NCI-H1105 treated with DMSO at 0.1 percent for 48 hours (cell line): Measurements from ENCODE around the gene PCDHB14.
A peak's percentile ranks its signal among the peaks of the same experiment; 100 is the strongest.
"Not testable (repeated sequence)": the region's sequence is repeated elsewhere in the genome, so short reads cannot be mapped to it uniquely, and the experiment has no call there.

Experiments used
- DNase-seq: peaks from one replicate; lab custom pipeline; 2025; lab: John Stamatoyannopoulos, UW

The PCDHB14 gene

GRCh38 chr5:141223112-141223783, at the start of gene PCDHB14:
Gene PCDHB14 (plus strand): TSS chr5:141223343. CDS start chr5:141223506, 163 bp downstream.
- peak; percentile 58 for DNase-seq

- DNase-seq: not testable (repeated sequence)
These were observed 48.6 kb upstream of the PCDHB14 start for GRCh38 chr5:141174291-141175104.

- DNase-seq: no peak
These were observed 47.2 kb upstream of the PCDHB14 start for GRCh38 chr5:141175933-141176332.

GRCh38 chr5:141177577-141178191, 45.5 kb upstream of the PCDHB14 start, which contains the start of gene PCDHB8:
Gene PCDHB8 (plus strand): TSS chr5:141177790. CDS start chr5:141178035, 245 bp downstream.
- DNase-seq: not testable (repeated sequence)

GRCh38 chr5:141179371-141179770, 43.8 kb upstream of the PCDHB14 start:
- not testable (repeated sequence) for DNase-seq

GRCh38 chr5:141179876-141180275, 43.3 kb upstream of the PCDHB14 start:
- not testable (repeated sequence) for DNase-seq

GRCh38 chr5:141180313-141180712, 42.8 kb upstream of the PCDHB14 start:
- no peak for DNase-seq

- no peak for DNase-seq
These were observed 40.9 kb upstream of the PCDHB14 start, which contains the start of gene PCDHB16 for GRCh38 chr5:141182248-141182647. Gene PCDHB16 (plus strand): TSS chr5:141182387. CDS start chr5:141182560, 173 bp downstream.

GRCh38 chr5:141184117-141184855, 38.9 kb upstream of the PCDHB14 start:
- DNase-seq: not testable (repeated sequence)

- no peak for DNase-seq
These were observed 36.1 kb upstream of the PCDHB14 start, which contains the start of gene PCDHB9 for GRCh38 chr5:141186897-141187512. Gene PCDHB9 (plus strand): TSS chr5:141187161. CDS start chr5:141187319, 158 bp downstream.

- not testable (repeated sequence) for DNase-seq
These were observed 34.5 kb upstream of the PCDHB14 start for GRCh38 chr5:141188682-141189081.

GRCh38 chr5:141189131-141189530, 34.0 kb upstream of the PCDHB14 start:
- not testable (repeated sequence) for DNase-seq

- no peak for DNase-seq
These were observed 30.9 kb upstream of the PCDHB14 start, which contains the start of gene PCDHB10 for GRCh38 chr5:141192110-141192725. Gene PCDHB10 (plus strand): TSS chr5:141192353. CDS start chr5:141192553, 200 bp downstream.

- not testable (repeated sequence) for DNase-seq
These were observed 28.8 kb upstream of the PCDHB14 start for GRCh38 chr5:141194332-141194731.

- no peak for DNase-seq
These were observed 26.8 kb upstream of the PCDHB14 start for GRCh38 chr5:141196363-141196762.

GRCh38 chr5:141199359-141200235, 23.5 kb upstream of the PCDHB14 start, which contains the start of gene PCDHB11:
Gene PCDHB11 (plus strand): TSS chr5:141199627. CDS start chr5:141199775, 148 bp downstream.
- peak; percentile 68 for DNase-seq

- DNase-seq: not testable (repeated sequence)
These were observed 22.0 kb upstream of the PCDHB14 start for GRCh38 chr5:141201126-141201525.

- DNase-seq: not testable (repeated sequence)
These were observed 21.5 kb upstream of the PCDHB14 start for GRCh38 chr5:141201646-141202045.

- no peak for DNase-seq
These were observed 14.7 kb upstream of the PCDHB14 start, which contains the start of gene PCDHB12 for GRCh38 chr5:141208478-141208877. Gene PCDHB12 (plus strand): TSS chr5:141208719. CDS start chr5:141208908, 189 bp downstream.
